SH-SY5Y (cell line): ENCODE measurements around the gene GGN.

Experiments
- GATA2 ChIP-seq: IDR thresholded peaks from 2 replicates; pipeline ENCODE4 v1.6.1; 2011; ENCODE audit warnings: mild to moderate bottlenecking, low read depth, low read length
- GATA3 ChIP-seq: IDR thresholded peaks from 2 replicates; pipeline ENCODE4 v1.6.1; 2011; ENCODE audit warnings: low read depth, mild to moderate bottlenecking, low read length, moderate library complexity

Gene GGN

GRCh38 chr19:38387550-38388348, at the start of gene GGN:
GGN (minus strand) TSS chr19:38388034; CDS start chr19:38387261, 773 bp downstream.
- TF ChIP-seq GATA3: no peak
- no peak for TF ChIP-seq GATA2

- TF ChIP-seq GATA3 (no peak), GATA2 (no peak)
Observed at GRCh38 chr19:38437295-38437694, 49.5 kb upstream of the GGN start.

GRCh38 chr19:38434549-38435051, 46.8 kb upstream of the GGN start:
- no peak for TF ChIP-seq GATA2
- TF ChIP-seq GATA3: no peak

GRCh38 chr19:38433268-38433733, 45.5 kb upstream of the GGN start, which contains the start of gene RYR1:
RYR1 (plus strand) TSS chr19:38433691; CDS start chr19:38433830, 139 bp downstream.
- no peak for TF ChIP-seq GATA3
- TF ChIP-seq GATA2: no peak

- TF ChIP-seq GATA2 (no peak), GATA3 (no peak)
Observed at GRCh38 chr19:38430931-38431330, 43.1 kb upstream of the GGN start.

- TF ChIP-seq GATA3: no peak
- no peak for TF ChIP-seq GATA2
Observed at GRCh38 chr19:38429811-38430156, 42.0 kb upstream of the GGN start.

- TF ChIP-seq GATA2 (no peak), GATA3 (no peak)
Observed at GRCh38 chr19:38429055-38429810, 41.4 kb upstream of the GGN start.

GRCh38 chr19:38425810-38426466, 38.1 kb upstream of the GGN start, which contains the start of gene RASGRP4:
RASGRP4 (minus strand) TSS chr19:38426219; CDS start chr19:38426091, 128 bp downstream.
- TF ChIP-seq GATA3 (no peak), GATA2 (no peak)

- TF ChIP-seq GATA2 (no peak), GATA3 (no peak)
Observed at GRCh38 chr19:38425222-38425809, 37.5 kb upstream of the GGN start.

GRCh38 chr19:38424272-38424671, 36.4 kb upstream of the GGN start:
- TF ChIP-seq GATA3: no peak

- TF ChIP-seq GATA3 (no peak), GATA2 (no peak)
Observed at GRCh38 chr19:38422438-38422837, 34.6 kb upstream of the GGN start.

- no peak for TF ChIP-seq GATA2
- no peak for TF ChIP-seq GATA3
Observed at GRCh38 chr19:38421856-38422255, 34.0 kb upstream of the GGN start.

GRCh38 chr19:38420935-38421334, 33.1 kb upstream of the GGN start:
- no peak for TF ChIP-seq GATA2
- TF ChIP-seq GATA3: no peak
